ENCODE results near the gene GALNT9. TPM values are rescaled to one million over a fixed set of nuclear protein-coding genes. Genes with fewer than 3 reads are reported as not detected.

Gene GALNT9
- total RNA-seq, 1 experiment from 2014 or later, result 2.6 TPM

- no peaks in the 10 kb centered on the region for H3K9me2 ChIP-seq (ENCODE audit: insufficient read depth)
- no peaks in the 10 kb centered on the region for H3K27me3 ChIP-seq (ENCODE audit: insufficient read depth, low read length)
- TF ChIP-seq YY1 (IDR thresholded peaks at IDR 0.05; ENCODE audit: extremely low read depth, insufficient replicate concordance, low read depth, low read length) (no peak), CTCF (IDR thresholded peaks at IDR 0.05 in 2 of 3, conservative IDR thresholded peaks at IDR 0.05 in 1 of 3; ENCODE audit: borderline replicate concordance in 1 of 3, insufficient read depth in 1 of 3, low read depth in 2 of 3, low read length in 2 of 3) (no peak), ZFX (IDR thresholded peaks at IDR 0.05) (no peak), EZH2phosphoT487 (IDR thresholded peaks at IDR 0.05; ENCODE audit: borderline replicate concordance) (no peak), SRF (IDR thresholded peaks at IDR 0.05; ENCODE audit: low read depth) (no peak)
- TF ChIP-seq, protein P1, sequence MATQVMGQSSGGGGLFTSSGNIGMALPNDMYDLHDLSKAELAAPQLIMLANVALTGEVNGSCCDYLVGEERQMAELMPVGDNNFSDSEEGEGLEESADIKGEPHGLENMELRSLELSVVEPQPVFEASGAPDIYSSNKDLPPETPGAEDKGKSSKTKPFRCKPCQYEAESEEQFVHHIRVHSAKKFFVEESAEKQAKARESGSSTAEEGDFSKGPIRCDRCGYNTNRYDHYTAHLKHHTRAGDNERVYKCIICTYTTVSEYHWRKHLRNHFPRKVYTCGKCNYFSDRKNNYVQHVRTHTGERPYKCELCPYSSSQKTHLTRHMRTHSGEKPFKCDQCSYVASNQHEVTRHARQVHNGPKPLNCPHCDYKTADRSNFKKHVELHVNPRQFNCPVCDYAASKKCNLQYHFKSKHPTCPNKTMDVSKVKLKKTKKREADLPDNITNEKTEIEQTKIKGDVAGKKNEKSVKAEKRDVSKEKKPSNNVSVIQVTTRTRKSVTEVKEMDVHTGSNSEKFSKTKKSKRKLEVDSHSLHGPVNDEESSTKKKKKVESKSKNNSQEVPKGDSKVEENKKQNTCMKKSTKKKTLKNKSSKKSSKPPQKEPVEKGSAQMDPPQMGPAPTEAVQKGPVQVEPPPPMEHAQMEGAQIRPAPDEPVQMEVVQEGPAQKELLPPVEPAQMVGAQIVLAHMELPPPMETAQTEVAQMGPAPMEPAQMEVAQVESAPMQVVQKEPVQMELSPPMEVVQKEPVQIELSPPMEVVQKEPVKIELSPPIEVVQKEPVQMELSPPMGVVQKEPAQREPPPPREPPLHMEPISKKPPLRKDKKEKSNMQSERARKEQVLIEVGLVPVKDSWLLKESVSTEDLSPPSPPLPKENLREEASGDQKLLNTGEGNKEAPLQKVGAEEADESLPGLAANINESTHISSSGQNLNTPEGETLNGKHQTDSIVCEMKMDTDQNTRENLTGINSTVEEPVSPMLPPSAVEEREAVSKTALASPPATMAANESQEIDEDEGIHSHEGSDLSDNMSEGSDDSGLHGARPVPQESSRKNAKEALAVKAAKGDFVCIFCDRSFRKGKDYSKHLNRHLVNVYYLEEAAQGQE (IDR thresholded peaks at IDR 0.05; ENCODE audit: low read depth), result no peak
- TF ChIP-seq, protein P2, sequence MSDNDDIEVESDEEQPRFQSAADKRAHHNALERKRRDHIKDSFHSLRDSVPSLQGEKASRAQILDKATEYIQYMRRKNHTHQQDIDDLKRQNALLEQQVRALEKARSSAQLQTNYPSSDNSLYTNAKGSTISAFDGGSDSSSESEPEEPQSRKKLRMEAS (IDR thresholded peaks at IDR 0.05), result no peak
- H4K20me1 ChIP-seq (ENCODE audit: insufficient read depth), result no peaks in the 10 kb centered on the region
- H3K9ac ChIP-seq (ENCODE audit: low read length), result no peak overlapping the region
- no TSS peak for BruUV-seq (replicated peaks)
- ChIA-PET CTCF (no interaction called here), RAD21 (ENCODE audit: low non-redundant PET in 1 of 2, low total read pairs in 2 of 2, uncharacterized antibody in 2 of 2, unreplicated experiment in 2 of 2) (no interaction called here), POLR2A (no interaction called here)
- no peak for DNase-seq (ENCODE audit: low read depth, low spot score)
- no peaks in the 10 kb centered on the region for H3K9me3 ChIP-seq (ENCODE audit: control insufficient read depth in 1 of 2, insufficient read depth in 1 of 2, low read depth in 1 of 2, low read length in 2 of 2)
- H2AFZ ChIP-seq (ENCODE audit: low read depth, low read length, poor library complexity, severe bottlenecking), result no peak overlapping the region
- ATAC-seq, result no peak
- no peaks in the 10 kb centered on the region for H3K79me2 ChIP-seq (ENCODE audit: insufficient read depth, low read length)
- peaks cover 0 to 4% of the 10 kb centered on the region in 2 experiments; a peak in 1 of 4 replicates for H3K4me1 ChIP-seq (ENCODE audit: control insufficient read depth in 1 of 2, insufficient read depth in 2 of 2, low read length in 2 of 2)
- intact Hi-C loops (cut with micrococcal nuclease), result no loop called here
- H3K36me3 ChIP-seq (ENCODE audit: control insufficient read depth in 1 of 2, insufficient read depth in 2 of 2, low read length in 2 of 2), result no peaks in the 10 kb centered on the region
- H3K4me2 ChIP-seq (ENCODE audit: low read length), result no peak overlapping the region
- no peak overlapping the region for H3K4me3 ChIP-seq (replicated peaks in 1 of 2; ENCODE audit: low read depth in 1 of 2, low read length in 2 of 2)
- H3K27ac ChIP-seq (ENCODE audit: low read depth, low read length), result no peak overlapping the region
These were observed 92.2 kb downstream of the GALNT9 start for GRCh38 chr12:132236930-132237771.

All from HCT116 (cell line).